SK-MEL-5 (cell line): ENCODE measurements around the gene OSBPL10. TPM values are rescaled to one million over a fixed set of nuclear protein-coding genes. Genes with fewer than 3 reads are reported as not detected.

Source experiments
- DNase-seq: peaks from one replicate; pipeline ENCODE4 v3.0.0-alpha.2; 2016; ENCODE audit warnings: low read depth, low spot score
- in situ Hi-C: cut with HindIII; loops from 2 replicates; pipeline ENCODE4 v1.10.0; 2016; ENCODE audit warnings: low sequenced_read_pairs, high pct_unique_total_duplicates, low pct_unique_long_range_greater_than_20kb
- total RNA-seq: library from RNA; depleted of rRNA; stranded (reverse); fragments of >200 nt; shearing (Covaris generic); gene quantifications from 2 replicates; pipeline ENCODE4 v1.2.3, GENCODE V29; 2014

The OSBPL10 gene
- total RNA-seq, 1 experiment from 2014 or later, result 28.6 TPM

DNA sequence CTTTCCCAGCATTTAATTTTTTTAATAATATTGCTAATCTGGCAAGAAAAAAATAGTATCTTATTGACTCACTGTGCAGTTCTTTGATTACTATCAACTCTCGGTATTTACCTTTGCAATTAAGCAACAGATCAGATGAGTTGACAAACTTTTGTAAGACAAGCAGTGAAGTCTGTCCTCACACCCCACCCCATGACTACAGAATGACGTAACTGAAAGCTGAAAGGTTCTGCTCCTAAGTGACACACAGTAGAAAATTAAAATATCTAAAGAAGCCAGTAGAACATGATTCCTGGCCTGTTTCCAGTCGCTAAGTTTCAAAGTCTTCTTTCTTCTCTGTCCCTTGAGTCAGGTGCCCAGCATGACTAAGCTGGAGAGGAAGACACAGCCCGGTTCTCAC, 312.8 kb downstream of the OSBPL10 start:
- in situ Hi-C loops, result no loop called here
- DNase-seq, result no peak

DNA sequence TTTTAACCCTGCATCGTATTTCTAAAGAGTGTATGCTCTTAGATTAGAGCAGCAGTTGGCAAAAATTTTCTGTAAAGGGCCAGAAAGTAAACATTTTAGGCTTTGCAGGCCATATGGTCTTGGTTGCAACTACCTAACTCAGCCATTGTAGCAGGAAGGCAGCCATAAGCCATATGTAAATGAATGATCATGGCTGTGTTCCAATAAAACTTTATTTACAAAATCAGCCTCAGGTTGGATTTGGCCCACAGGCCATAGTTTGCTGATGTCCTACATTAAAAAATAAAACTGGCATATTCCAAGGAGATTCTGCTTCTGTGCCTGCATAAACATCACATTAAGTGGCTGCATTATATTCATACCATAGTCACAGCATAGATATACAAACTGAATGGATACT, 313.5 kb downstream of the OSBPL10 start:
- in situ Hi-C loops, result no loop called here

DNA sequence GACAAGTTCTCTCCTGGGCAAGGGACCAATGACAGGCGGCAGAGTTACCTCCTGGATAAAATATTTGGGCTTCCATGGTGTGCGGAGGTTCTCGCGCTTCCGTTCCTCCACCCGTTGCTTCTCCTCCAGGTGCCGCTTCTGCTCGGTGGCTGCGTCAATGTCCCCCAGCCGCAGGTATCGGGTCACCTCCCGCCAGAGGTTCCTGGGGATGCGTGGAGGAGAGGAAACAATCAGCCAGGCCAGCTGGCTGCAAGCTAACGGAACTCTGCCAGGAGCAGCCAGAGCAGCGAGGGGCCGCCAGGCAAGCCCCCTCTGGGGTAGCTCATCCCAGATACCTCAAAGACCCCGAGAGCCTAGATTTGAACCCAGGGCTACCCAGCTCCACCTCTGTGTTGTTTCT, 317.0 kb downstream of the OSBPL10 start:
- in situ Hi-C loops, result no loop called here
- DNase-seq, result no peak

More for the DNA sequence above, 313.5 kb downstream of the OSBPL10 start:
- DNase-seq, result no peak

DNA sequence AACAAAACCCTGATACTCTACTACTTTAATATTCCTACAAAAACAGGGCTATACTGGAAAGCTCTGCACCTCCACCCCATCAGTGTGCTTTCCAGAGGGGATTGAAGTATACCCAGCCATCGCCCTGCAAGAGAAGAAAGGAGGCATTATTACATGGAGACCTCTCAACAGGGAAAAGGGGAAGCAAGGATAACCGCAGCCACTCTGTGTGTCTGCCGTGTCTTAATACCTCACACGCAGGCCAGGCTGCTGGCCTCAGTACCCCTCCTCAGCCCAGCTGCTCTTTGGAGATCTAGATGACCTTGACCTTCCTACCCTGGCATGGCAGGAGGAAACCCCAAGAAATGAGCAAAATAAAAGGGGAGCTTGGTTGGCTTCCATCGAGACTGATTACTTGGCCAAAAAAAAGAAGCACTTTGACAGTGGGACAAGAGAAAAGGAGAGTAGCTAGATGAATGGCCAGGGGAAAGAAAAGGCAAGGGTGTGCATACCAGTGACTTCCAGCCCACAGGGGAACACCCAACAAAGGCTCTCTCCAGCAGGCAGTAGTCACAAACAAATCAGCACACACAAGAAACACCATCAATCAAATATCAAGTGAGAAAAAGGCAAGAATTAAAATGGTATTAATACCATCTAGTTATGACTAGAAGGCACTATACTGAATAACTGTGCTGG, 318.9 kb downstream of the OSBPL10 start:
- DNase-seq, result peak; percentile 32
- in situ Hi-C loops, result no loop called here

DNA sequence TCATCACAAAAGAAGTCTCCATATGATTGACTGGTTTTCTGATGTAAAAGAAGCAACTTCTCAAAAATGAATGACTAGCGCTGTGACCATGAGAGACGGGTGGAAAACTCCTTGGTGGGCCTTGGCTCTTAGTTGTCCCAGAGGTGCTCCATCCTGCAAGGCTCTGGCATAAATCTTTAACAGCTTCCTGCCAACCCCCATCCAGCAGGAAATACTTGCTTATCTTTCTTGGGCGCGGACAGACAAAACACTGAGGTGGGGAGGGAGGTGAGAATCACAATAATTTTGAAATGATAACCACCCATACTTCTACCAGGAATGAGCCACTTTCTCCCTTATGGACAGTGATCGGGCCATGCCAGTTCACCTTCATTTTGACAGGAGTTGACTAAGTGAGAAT, 319.8 kb downstream of the OSBPL10 start:
- in situ Hi-C loops, result no loop called here
- no peak for DNase-seq

DNA sequence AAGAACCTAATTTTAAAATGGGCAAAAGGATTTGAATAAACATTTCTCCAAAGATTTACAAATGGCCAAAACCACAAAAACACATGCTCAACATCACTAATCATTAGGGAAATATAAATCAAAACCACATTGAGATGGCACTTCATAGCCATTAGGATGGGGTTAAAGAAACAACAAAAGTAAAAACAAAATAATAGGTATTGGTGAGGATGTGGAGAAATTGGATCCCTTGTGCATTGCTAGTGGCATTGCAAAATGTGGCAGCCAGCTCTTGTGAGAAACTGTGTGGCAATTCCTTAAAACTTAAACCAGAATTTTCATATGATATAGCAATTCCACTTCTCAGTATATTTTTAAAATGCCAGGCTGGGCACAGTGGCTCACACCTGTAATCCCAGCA, 321.8 kb downstream of the OSBPL10 start:
- no peak for DNase-seq
- in situ Hi-C loops, result no loop called here

DNA sequence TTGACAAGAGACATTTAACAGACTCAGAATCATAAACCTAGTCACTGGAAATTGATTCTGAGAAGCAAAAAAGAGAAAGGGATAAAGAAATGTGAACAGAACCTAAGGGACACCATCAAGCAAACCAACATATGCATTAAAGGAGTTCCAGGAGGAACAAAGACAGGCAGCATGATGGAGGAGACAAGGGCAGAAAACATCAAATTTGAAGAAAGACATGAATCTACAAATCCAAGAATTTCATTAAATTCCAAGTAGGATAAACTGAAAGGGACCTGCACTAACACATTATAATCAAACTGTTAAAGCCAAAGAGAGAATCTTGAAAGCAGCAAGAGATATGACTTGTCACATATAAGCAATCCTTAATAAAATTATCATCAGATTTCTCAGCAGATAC, 326.1 kb downstream of the OSBPL10 start:
- in situ Hi-C loops, result no loop called here
- DNase-seq, result no peak

DNA sequence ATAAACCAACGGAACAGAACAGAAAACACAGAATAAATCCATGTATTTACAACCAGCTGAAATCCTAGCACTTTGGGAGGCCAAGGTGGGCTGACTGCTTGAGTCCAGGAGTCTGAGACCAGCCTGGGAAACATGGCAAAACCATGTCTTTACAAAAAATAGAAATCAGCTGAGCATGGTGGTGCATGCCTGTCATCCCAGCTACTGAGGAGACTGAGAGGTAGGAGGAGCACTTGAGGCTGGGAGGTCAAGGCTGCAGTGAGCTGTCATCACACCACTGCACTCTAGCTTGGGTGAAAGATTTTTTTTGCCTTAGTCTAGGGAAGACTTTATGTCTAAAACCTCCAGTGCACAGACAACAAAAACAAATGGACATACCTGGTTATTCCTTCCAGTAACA, 327.6 kb downstream of the OSBPL10 start:
- no peak for DNase-seq
- in situ Hi-C loops, result no loop called here

DNA sequence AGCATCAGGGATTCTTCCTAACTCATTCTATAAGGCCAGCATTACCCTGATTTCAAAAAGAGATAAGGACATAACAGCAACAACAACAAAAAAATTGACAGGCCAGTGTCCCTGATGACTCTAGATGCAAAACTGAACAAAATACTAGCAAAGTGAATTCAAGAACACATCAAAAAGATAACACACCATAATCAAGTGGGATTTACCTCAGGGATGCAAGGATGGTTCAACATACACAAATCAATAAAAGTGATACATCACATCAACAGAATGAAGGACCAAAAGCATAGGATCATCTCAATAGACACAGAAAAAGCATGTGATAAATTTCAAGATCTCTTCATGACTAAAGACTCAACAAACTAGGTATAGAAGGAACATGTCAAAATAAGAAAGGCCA, 328.8 kb downstream of the OSBPL10 start:
- in situ Hi-C loops, result no loop called here
- DNase-seq, result no peak

DNA sequence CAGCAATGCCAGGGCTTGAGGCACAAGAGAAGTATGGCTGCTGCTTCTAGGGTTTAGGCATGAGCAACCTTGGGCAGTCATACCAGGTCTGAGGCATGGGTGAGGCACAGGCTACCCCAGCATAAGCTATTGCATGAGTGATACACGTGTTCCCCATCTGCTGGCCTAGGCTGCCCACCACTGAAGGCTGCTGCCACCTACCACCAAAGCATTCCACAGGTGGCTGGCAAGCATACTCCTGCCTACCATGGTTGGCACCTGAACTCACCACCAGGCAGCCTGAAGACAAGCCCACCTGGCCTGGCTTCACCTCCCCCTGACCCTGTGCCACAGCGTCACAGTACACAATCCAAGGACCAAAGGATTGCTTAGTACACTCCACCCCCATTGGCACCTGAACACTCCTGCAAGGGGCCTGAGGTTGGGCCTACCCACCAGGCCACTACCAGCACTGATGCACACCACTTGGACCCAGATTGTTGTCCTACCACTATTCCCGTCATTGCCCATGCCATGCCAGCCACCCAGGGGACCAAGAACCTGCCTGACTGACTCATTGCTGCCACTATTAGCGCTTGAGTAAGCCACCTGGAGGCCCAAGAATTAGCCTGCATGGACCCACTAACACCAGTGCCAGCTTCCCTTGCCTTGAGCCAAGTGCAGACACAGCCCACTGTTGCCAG, 332.6 kb downstream of the OSBPL10 start:
- in situ Hi-C loops, result no loop called here
- no peak for DNase-seq

DNA sequence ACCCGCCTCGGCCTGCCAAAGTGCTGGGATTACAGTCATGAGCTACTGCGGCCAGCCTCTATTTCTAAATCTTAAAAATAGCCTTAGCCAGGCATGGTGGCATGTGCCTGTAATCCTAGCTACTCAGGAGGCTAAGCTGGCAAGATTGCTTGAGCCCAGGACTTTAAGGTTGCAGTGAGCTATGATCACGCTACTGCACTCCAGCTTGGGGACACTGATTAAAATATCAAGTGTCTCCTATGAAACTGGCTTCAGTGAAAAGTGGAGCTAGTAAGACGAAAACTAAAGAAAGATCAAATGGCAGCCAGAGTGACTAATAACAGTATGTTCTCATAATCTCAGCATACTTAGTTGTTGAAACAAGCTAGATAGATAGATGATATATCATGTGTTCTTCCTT, 335.8 kb downstream of the OSBPL10 start:
- in situ Hi-C loops, result no loop called here

DNA sequence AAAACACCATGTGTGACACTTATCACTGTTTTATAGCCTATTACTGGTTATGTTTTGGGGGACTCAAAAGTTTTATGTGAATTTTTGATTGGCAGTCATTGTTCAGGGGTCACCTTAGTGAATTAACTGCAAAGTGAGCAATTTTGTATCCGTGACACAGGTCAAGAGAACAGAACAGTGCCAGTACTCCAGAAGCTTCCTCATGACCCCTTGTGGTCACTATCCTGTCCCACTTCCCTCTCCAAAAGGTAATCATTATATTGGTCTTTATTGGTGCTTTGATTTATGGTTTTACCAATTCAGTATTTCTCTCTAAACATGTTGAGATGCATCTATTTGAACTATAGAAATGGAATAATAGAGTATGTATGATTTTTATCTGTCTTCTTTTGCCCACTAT, 341.2 kb downstream of the OSBPL10 start:
- in situ Hi-C loops, result no loop called here
- no peak for DNase-seq

More for the DNA sequence above, 335.8 kb downstream of the OSBPL10 start:
- no peak for DNase-seq

DNA sequence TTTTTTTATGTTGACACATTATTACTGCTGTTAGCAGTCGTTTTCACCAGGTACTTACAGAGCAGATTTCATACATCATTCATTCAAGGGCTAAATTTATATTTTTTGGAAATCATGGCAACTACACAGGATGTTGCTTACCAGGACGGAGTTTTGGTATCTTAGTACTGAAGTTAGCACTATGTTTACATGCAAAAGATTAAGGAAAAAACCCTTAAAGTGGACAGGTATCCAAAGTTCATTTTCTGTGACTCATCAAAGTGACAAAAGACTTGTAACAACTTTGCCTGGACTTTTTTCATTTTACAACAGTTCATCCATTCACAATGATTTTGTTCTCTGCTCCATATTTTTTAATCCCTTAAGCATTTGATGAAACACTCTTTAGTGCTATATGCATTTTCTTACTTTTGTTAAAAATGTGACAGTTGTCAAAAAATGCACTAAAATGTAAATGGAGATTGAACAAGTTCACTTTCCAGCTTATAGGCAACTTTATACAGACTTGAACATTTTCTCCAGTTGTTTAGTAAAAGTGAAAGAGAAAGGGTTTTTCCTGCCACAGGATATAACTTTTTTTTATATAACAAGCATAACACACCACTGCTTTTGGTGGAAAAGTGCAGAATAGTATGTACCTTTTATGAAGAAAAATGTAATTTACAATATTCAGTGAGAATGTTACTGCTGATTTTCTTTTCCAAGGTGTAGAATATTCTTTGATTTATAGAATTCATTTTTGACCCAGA, 344.2 kb downstream of the OSBPL10 start:
- no peak for DNase-seq
- in situ Hi-C loops, result no loop called here

DNA sequence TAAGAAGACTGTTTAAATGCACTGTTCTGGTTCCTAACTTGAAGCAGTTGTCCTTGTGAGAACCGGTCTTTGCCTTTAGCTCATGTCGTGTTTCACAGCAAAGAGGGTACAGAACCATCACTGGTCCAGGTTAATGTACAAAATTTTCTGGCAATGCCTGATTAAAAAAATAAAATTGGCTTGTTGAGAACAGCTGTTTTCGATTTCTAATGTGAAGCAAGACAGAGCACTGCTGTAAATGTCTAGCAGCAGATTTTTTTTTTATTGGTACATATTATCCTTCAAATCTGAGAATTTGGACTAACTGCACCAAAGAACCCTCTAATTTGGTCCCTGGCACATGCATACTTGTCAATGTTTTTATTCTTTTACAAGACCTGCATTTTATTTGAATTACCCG, 345.0 kb downstream of the OSBPL10 start:
- no peak for DNase-seq
- in situ Hi-C loops, result no loop called here

DNA sequence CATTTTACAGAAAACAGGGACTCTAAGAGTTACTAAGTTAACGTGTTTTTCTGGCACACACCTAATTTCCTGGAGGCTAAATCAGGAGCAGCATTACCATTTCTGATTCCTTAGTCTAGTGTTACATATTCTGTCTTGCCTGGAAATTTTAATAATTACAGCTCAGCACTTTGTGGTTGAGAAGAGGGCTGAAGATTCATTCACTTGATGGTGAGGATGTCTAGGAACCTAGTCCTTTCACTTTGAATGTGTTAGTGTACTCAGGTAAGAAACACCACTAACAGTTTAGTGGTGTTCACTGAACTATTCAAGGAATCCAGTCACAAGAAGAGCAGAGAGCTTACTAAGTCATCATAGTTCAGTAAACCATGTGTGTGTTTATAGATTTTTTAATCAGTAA, 345.5 kb downstream of the OSBPL10 start:
- in situ Hi-C loops, result no loop called here

DNA sequence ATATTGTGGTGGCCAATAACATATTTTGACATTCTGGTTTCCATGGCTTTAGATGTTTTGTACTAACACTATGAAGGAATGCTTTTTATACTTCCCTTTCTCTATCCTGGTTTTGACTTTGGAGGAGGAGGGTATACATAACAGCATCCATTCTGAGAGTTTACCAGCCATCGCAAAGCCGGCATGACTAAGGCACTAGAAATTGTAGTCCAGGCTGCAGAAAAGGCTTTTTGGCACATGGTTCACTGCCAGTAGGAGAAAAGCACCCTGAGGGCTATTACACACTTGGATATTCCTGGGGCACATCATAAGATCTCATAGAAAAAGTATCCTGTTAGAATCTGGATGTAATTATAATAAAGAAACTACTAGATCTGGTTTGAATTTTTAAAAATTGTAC, 346.6 kb downstream of the OSBPL10 start:
- peak; percentile 27 for DNase-seq
- in situ Hi-C loops, result no loop called here

More for the DNA sequence above, 345.5 kb downstream of the OSBPL10 start:
- DNase-seq, result no peak

DNA sequence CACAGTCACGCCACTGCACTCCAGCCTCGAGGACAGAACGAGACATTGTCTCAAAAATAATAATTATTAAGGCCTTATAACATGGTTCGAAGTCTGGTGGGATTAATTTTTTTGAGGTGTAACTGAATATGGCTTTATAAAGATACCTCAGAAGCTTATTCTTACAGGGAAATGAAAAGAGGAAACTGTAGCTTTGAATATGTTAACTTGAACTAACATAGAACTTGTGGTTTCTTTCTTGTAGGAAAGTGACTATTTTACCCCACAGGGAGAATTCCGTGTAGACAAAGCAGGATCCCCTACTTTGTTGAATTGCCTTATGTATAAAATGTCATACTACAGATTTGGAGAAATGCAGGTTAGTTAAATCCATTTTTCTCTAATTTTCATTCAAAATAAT, 352.0 kb downstream of the OSBPL10 start:
- in situ Hi-C loops, result no loop called here
- no peak for DNase-seq

DNA sequence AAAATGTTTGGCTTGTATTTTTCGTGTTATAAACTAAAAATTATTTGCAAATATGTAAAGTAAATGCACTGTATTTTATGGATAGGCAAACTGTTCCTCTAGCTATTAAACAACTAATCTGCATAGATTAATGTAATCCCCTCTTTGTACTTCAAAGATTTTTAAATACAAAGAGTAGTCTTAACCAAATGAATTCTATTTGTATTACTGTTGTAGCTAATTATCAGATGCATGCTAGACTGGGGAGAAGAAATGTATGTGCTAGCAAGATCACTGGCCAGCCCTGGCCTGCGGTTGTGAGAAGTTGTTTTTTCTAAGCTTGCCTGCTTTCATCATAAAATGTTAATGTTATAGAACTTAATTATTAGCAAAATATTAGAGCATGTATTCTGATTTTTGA, 355.7 kb downstream of the OSBPL10 start:
- in situ Hi-C loops, result no loop called here
- DNase-seq, result no peak
